ENCODE measurements around the gene DYRK2. TPM values are rescaled to one million over a fixed set of nuclear protein-coding genes. Genes with fewer than 3 reads are reported as not detected.

The DYRK2 gene
- total and polyA plus RNA-seq, 4 donors: 1.2 to 8.8 (median 4.9) TPM

- DNase-seq (ENCODE audit: low spot score): no peak
- Histone ChIP-seq H3K27ac (ENCODE audit: low read depth in 1 of 2, low read length in 2 of 2) (no peak overlapping the region), H3K4me3 (ENCODE audit: low read depth in 1 of 3, low read length in 3 of 3) (no peak overlapping the region), H3K27me3 (ENCODE audit: control insufficient read depth in 4 of 4, insufficient read depth in 4 of 4, low read length in 3 of 4) (no peaks in the 10 kb centered on the region), H3K4me1 (ENCODE audit: control insufficient read depth in 4 of 4, insufficient read depth in 4 of 4, low read length in 3 of 4) (no peaks in the 10 kb centered on the region), H3K36me3 (ENCODE audit: control insufficient read depth in 4 of 4, insufficient read depth in 3 of 4, low read depth in 1 of 4, low read length in 3 of 4) (no peaks in the 10 kb centered on the region), H3K9me3 (ENCODE audit: control insufficient read depth in 4 of 4, low read length in 3 of 4) (no peaks in the 10 kb centered on the region), H3K9ac (ENCODE audit: low read depth in 1 of 2, low read length in 2 of 2) (no peak overlapping the region)
- 96% methylated on average over 3 of the region's 3 CpGs for WGBS
- TF ChIP-seq TAF1 (conservative IDR thresholded peaks at IDR 0.05) (no peak), HNF4G (IDR thresholded peaks at IDR 0.05) (no peak), NR2F2 (IDR thresholded peaks at IDR 0.05) (no peak)
- TF ChIP-seq, protein P1, sequence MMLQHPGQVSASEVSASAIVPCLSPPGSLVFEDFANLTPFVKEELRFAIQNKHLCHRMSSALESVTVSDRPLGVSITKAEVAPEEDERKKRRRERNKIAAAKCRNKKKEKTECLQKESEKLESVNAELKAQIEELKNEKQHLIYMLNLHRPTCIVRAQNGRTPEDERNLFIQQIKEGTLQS (IDR thresholded peaks at IDR 0.05): no peak
Observed at GRCh38 chr12:67674417-67674816, 25.9 kb downstream of the DYRK2 start.

DNA sequence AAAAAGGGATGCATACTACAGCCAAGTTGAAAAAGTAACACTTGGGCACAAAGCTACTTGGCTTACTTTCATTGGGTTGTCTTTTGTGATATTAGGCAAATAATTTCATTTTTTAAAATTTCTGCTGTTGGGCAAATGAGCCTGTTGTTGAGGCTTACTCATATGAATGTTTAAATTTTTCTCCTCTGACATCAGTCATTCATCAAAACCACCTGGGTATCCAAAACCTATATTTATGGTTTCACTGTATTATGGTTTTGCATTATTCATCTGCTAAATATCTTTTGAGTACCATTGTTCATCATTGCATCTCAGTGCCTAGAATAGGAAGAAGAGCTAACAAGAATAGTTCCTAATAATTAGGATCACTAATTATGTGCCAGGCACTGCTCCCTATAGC lies 28.1 kb downstream of the DYRK2 start:
- TF ChIP-seq FOXA2 (IDR thresholded peaks at IDR 0.05) (no peak), TAF1 (conservative IDR thresholded peaks at IDR 0.05) (no peak), NR2F2 (IDR thresholded peaks at IDR 0.05) (no peak), RAD21 (IDR thresholded peaks at IDR 0.05) (no peak), HNF4A (conservative IDR thresholded peaks at IDR 0.05) (no peak), JUND (IDR thresholded peaks at IDR 0.05) (no peak), RXRA (IDR thresholded peaks at IDR 0.05) (no peak)
- DNase-seq (ENCODE audit: low spot score): no peak
- H3K27me3 ChIP-seq (ENCODE audit: control insufficient read depth in 4 of 4, insufficient read depth in 4 of 4, low read length in 3 of 4): no peaks in the 10 kb centered on the region
- H3K27ac ChIP-seq (ENCODE audit: low read depth in 1 of 2, low read length in 2 of 2): no peak overlapping the region
- no peaks in the 10 kb centered on the region for H3K4me1 ChIP-seq (ENCODE audit: control insufficient read depth in 4 of 4, insufficient read depth in 4 of 4, low read length in 3 of 4)
- no peak overlapping the region for H3K9ac ChIP-seq (ENCODE audit: low read depth in 1 of 2, low read length in 2 of 2)
- H3K9me3 ChIP-seq (ENCODE audit: control insufficient read depth in 4 of 4, low read length in 3 of 4): no peaks in the 10 kb centered on the region
- H3K4me3 ChIP-seq (ENCODE audit: low read depth in 1 of 3, low read length in 3 of 3): no peak overlapping the region
- H3K36me3 ChIP-seq (ENCODE audit: control insufficient read depth in 4 of 4, insufficient read depth in 3 of 4, low read depth in 1 of 4, low read length in 3 of 4): no peaks in the 10 kb centered on the region

DNA sequence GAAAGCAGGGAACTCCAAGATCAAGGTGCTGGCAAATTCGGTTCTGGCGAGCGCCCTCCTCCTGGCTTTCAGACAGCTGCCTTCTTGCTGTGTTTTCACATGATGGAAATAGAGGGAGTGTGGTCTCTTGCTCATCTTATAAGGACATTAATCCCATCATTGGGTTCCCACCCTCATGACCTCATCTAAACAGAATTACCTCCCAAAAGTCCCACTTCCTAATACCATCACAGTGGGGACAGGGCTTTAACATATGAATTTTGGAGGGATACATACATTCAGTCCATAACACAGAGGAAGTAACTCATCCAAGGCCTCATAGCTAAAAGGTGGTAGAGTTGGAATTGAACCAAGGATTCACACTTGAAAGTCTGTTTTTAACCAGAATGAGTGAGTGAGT lies 28.6 kb downstream of the DYRK2 start:
- whole genome bisulfite sequencing: 97% methylated on average over 3 of the region's 3 CpGs
- Histone ChIP-seq H3K27ac (ENCODE audit: low read depth in 1 of 2, low read length in 2 of 2) (no peak overlapping the region), H3K9me3 (ENCODE audit: control insufficient read depth in 4 of 4, low read length in 3 of 4) (no peaks in the 10 kb centered on the region), H3K36me3 (ENCODE audit: control insufficient read depth in 4 of 4, insufficient read depth in 3 of 4, low read depth in 1 of 4, low read length in 3 of 4) (no peaks in the 10 kb centered on the region), H3K4me1 (ENCODE audit: control insufficient read depth in 4 of 4, insufficient read depth in 4 of 4, low read length in 3 of 4) (no peaks in the 10 kb centered on the region), H3K27me3 (ENCODE audit: control insufficient read depth in 4 of 4, insufficient read depth in 4 of 4, low read length in 3 of 4) (no peaks in the 10 kb centered on the region), H3K9ac (ENCODE audit: low read depth in 1 of 2, low read length in 2 of 2) (no peak overlapping the region), H3K4me3 (ENCODE audit: low read depth in 1 of 3, low read length in 3 of 3) (no peak overlapping the region)
- TF ChIP-seq FOXA2 (IDR thresholded peaks at IDR 0.05): no peak
- no peak for TF ChIP-seq SP1 (IDR thresholded peaks at IDR 0.05)
- TF ChIP-seq, protein P2, sequence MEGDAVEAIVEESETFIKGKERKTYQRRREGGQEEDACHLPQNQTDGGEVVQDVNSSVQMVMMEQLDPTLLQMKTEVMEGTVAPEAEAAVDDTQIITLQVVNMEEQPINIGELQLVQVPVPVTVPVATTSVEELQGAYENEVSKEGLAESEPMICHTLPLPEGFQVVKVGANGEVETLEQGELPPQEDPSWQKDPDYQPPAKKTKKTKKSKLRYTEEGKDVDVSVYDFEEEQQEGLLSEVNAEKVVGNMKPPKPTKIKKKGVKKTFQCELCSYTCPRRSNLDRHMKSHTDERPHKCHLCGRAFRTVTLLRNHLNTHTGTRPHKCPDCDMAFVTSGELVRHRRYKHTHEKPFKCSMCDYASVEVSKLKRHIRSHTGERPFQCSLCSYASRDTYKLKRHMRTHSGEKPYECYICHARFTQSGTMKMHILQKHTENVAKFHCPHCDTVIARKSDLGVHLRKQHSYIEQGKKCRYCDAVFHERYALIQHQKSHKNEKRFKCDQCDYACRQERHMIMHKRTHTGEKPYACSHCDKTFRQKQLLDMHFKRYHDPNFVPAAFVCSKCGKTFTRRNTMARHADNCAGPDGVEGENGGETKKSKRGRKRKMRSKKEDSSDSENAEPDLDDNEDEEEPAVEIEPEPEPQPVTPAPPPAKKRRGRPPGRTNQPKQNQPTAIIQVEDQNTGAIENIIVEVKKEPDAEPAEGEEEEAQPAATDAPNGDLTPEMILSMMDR (IDR thresholded peaks at IDR 0.05; ENCODE audit: low read depth, low read length, missing input control): no peak
- no peak for TF ChIP-seq ZBTB33 (IDR thresholded peaks at IDR 0.05)
- TF ChIP-seq YY1 (IDR thresholded peaks at IDR 0.05): no peak
- no peak for TF ChIP-seq NR2F2 (IDR thresholded peaks at IDR 0.05)
- no peak for TF ChIP-seq MAX (IDR thresholded peaks at IDR 0.05)
- TF ChIP-seq JUND (IDR thresholded peaks at IDR 0.05): no peak
- TF ChIP-seq TAF1 (conservative IDR thresholded peaks at IDR 0.05): no peak
- TF ChIP-seq HNF4A (conservative IDR thresholded peaks at IDR 0.05): no peak
- TF ChIP-seq GABPA (IDR thresholded peaks at IDR 0.05 in 1 of 2, conservative IDR thresholded peaks at IDR 0.05 in 1 of 2): no peak
- TF ChIP-seq HNF4G (IDR thresholded peaks at IDR 0.05): no peak
- TF ChIP-seq, protein P3, sequence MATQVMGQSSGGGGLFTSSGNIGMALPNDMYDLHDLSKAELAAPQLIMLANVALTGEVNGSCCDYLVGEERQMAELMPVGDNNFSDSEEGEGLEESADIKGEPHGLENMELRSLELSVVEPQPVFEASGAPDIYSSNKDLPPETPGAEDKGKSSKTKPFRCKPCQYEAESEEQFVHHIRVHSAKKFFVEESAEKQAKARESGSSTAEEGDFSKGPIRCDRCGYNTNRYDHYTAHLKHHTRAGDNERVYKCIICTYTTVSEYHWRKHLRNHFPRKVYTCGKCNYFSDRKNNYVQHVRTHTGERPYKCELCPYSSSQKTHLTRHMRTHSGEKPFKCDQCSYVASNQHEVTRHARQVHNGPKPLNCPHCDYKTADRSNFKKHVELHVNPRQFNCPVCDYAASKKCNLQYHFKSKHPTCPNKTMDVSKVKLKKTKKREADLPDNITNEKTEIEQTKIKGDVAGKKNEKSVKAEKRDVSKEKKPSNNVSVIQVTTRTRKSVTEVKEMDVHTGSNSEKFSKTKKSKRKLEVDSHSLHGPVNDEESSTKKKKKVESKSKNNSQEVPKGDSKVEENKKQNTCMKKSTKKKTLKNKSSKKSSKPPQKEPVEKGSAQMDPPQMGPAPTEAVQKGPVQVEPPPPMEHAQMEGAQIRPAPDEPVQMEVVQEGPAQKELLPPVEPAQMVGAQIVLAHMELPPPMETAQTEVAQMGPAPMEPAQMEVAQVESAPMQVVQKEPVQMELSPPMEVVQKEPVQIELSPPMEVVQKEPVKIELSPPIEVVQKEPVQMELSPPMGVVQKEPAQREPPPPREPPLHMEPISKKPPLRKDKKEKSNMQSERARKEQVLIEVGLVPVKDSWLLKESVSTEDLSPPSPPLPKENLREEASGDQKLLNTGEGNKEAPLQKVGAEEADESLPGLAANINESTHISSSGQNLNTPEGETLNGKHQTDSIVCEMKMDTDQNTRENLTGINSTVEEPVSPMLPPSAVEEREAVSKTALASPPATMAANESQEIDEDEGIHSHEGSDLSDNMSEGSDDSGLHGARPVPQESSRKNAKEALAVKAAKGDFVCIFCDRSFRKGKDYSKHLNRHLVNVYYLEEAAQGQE (IDR thresholded peaks at IDR 0.05): no peak
- no peak for TF ChIP-seq EGR1 (IDR thresholded peaks at IDR 0.05; ENCODE audit: low read depth in 2 of 2)
- no peak for TF ChIP-seq FOXA1 (IDR thresholded peaks at IDR 0.05)
- TF ChIP-seq, protein P1 (IDR thresholded peaks at IDR 0.05): no peak
- TF ChIP-seq RAD21 (IDR thresholded peaks at IDR 0.05): no peak
- TF ChIP-seq RXRA (IDR thresholded peaks at IDR 0.05): no peak
- DNase-seq (ENCODE audit: low spot score): no peak

Data from liver (tissue), 9 donors.